Stimulated activated CD4-positive, alpha-beta T cell treated with anti-CD3 and anti-CD28 coated beads, Interleukin-12 subunit alpha, Interleukin-12 subunit beta, amount 100 ng/mL, for 4 hours (primary cell): ENCODE data around the gene VPS54.

Experiments used
- DNase-seq: peaks from one replicate; pipeline ENCODE4 v3.0.0-alpha.2; 2020

VPS54 gene

GRCh38 chr2:63899639-63900038 is 119.6 kb downstream of the VPS54 start:
- no peak for DNase-seq

GRCh38 chr2:63898839-63899238 is 120.4 kb downstream of the VPS54 start:
- no peak for DNase-seq

- no peak for DNase-seq
Observed at GRCh38 chr2:63894167-63894566, 125.1 kb downstream of the VPS54 start.

- no peak for DNase-seq
Observed at GRCh38 chr2:63893163-63893562, 126.1 kb downstream of the VPS54 start.

GRCh38 chr2:63891488-63892030 is 127.7 kb downstream of the VPS54 start:
- no peak for DNase-seq

GRCh38 chr2:63890678-63891077 is 128.6 kb downstream of the VPS54 start:
- no peak for DNase-seq

- DNase-seq = peak; percentile 33
Observed at GRCh38 chr2:63888490-63889402, 130.5 kb downstream of the VPS54 start.

GRCh38 chr2:63888053-63888452 is 131.2 kb downstream of the VPS54 start:
- DNase-seq = no peak

- no peak for DNase-seq
Observed at GRCh38 chr2:63886445-63886844, 132.8 kb downstream of the VPS54 start.

- no peak for DNase-seq
Observed at GRCh38 chr2:63882395-63883105, 136.7 kb downstream of the VPS54 start.

- DNase-seq = no peak
Observed at GRCh38 chr2:63881205-63881604, 138.0 kb downstream of the VPS54 start.

- DNase-seq = no peak
Observed at GRCh38 chr2:63880625-63881024, 138.6 kb downstream of the VPS54 start.

- DNase-seq = no peak
Observed at GRCh38 chr2:63879876-63880433, 139.3 kb downstream of the VPS54 start.

GRCh38 chr2:63878486-63878885 is 140.7 kb downstream of the VPS54 start:
- no peak for DNase-seq

- no peak for DNase-seq
Observed at GRCh38 chr2:63876311-63876710, 142.9 kb downstream of the VPS54 start.

GRCh38 chr2:63875559-63876245 is 143.5 kb downstream of the VPS54 start:
- DNase-seq = no peak

- no peak for DNase-seq
Observed at GRCh38 chr2:63875131-63875527, 144.1 kb downstream of the VPS54 start.

- DNase-seq = no peak
Observed at GRCh38 chr2:63874204-63875130, 144.8 kb downstream of the VPS54 start.

- DNase-seq = no peak
Observed at GRCh38 chr2:63872571-63873328, 146.5 kb downstream of the VPS54 start.

- no peak for DNase-seq
Observed at GRCh38 chr2:63871864-63872263, 147.4 kb downstream of the VPS54 start.

GRCh38 chr2:63870679-63871078 is 148.5 kb downstream of the VPS54 start:
- DNase-seq = no peak
